Keratinocyte (primary cell): ENCODE data around the gene FANCG. TPM values are rescaled to one million over a fixed set of nuclear protein-coding genes. Genes with fewer than 3 reads are reported as not detected.

Source experiments
- DNase-seq: peaks from one replicate; pipeline ENCODE4 v3.0.0-alpha.2; 2011; ENCODE audit warnings: low read depth, missing footprints, low spot score
- FAIRE-seq: peaks from 2 replicates; lab custom pipeline; 2011; peaks lifted over from hg19 to GRCh38; lab: Jason Lieb, UNC
- H2AFZ ChIP-seq: 2 replicates; pipeline ENCODE4 v1.6.0; 2012; ENCODE audit warnings: low read length, control low read depth, inconsistent platforms; ENCODE audit not compliant: control insufficient read depth
- H3K27ac ChIP-seq: 2 replicates; pipeline ENCODE4 v1.5.1; 2011; ENCODE audit warnings: low read length; ENCODE audit not compliant: control insufficient read depth, insufficient read depth
- H3K27me3 ChIP-seq: 3 replicates; pipeline ENCODE4 v1.6.0; 2011; ENCODE audit warnings: low read length; ENCODE audit not compliant: control insufficient read depth, insufficient read depth; ENCODE audit errors: extremely low read depth
- H3K36me3 ChIP-seq, 2 experiments: 2 replicates in 1 of 2; 3 replicates in 1 of 2; pipeline ENCODE4 v1.5.1; 2011; ENCODE audit warnings: low read length in 2 of 2, mild to moderate bottlenecking in 1 of 2; ENCODE audit not compliant: control insufficient read depth in 2 of 2, insufficient read depth in 2 of 2; ENCODE audit errors: extremely low read depth in 1 of 2
- H3K4me1 ChIP-seq: 3 replicates; pipeline ENCODE4 v1.5.1; 2011; ENCODE audit warnings: low read length; ENCODE audit not compliant: control insufficient read depth, insufficient read depth; ENCODE audit errors: extremely low read depth
- H3K4me2 ChIP-seq: 3 replicates; pipeline ENCODE4 v1.6.0; 2011; ENCODE audit warnings: low read depth, low read length; ENCODE audit not compliant: control insufficient read depth, insufficient read depth; ENCODE audit errors: extremely low read depth
- H3K4me3 ChIP-seq, 3 experiments: fragments of 200-600 bp in 1 of 3; sonication (generic) in 1 of 3; 2 replicates in 2 of 3; 3 replicates in 1 of 3; pipeline ENCODE4 v1.5.1; 2011 to 2016; ENCODE audit warnings: low read length in 3 of 3, mild to moderate bottlenecking in 3 of 3, control low read depth in 2 of 3, inconsistent platforms in 1 of 3, low read depth in 1 of 3, mixed read lengths in 1 of 3, mixed run types in 1 of 3, moderate library complexity in 1 of 3; ENCODE audit not compliant: control insufficient read depth in 2 of 3, insufficient read depth in 2 of 3; ENCODE audit errors: extremely low read depth in 1 of 3
- H3K79me2 ChIP-seq: 2 replicates; pipeline ENCODE4 v1.6.0; 2012; ENCODE audit warnings: low read length; ENCODE audit not compliant: control insufficient read depth, insufficient read depth
- H3K9ac ChIP-seq: 3 replicates; pipeline ENCODE4 v1.6.0; 2011; ENCODE audit warnings: low read length; ENCODE audit not compliant: control insufficient read depth, insufficient read depth; ENCODE audit errors: extremely low read depth
- H3K9me1 ChIP-seq: 3 replicates; pipeline ENCODE4 v1.6.0; 2011; ENCODE audit warnings: low read length; ENCODE audit not compliant: control insufficient read depth, insufficient read depth; ENCODE audit errors: extremely low read depth
- H3K9me3 ChIP-seq: 2 replicates; pipeline ENCODE4 v1.5.1; 2012; ENCODE audit warnings: low read depth, low read length; ENCODE audit not compliant: control insufficient read depth
- H4K20me1 ChIP-seq: 3 replicates; pipeline ENCODE4 v1.6.0; 2011; ENCODE audit warnings: low read length; ENCODE audit not compliant: control insufficient read depth, insufficient read depth; ENCODE audit errors: extremely low read depth
- CTCF ChIP-seq, 3 experiments: IDR thresholded peaks in 1 of 3; conservative IDR thresholded peaks in 1 of 3; optimal IDR thresholded peaks in 1 of 3; 2 replicates in 2 of 3; 3 replicates in 1 of 3; pipeline versions ENCODE3 to v1.5.1; 2011; ENCODE audit warnings: low read length in 3 of 3, mild to moderate bottlenecking in 3 of 3, moderate library complexity in 2 of 3, control low read depth in 1 of 3, inconsistent platforms in 1 of 3; ENCODE audit not compliant: insufficient read depth in 2 of 3; ENCODE audit errors: extremely low read depth in 1 of 3
- EZH2 ChIP-seq: IDR thresholded peaks from one replicate; pipeline ENCODE4 v1.6.1; 2012; ENCODE audit warnings: inconsistent platforms, mild to moderate bottlenecking, low read length, moderate library complexity
- dilution Hi-C: fragments of 300-500 bp; cut with MboI; formaldehyde crosslinking; loops from one replicate; pipeline ENCODE4 v1.7.0; 2020; ENCODE audit warnings: low sequenced_read_pairs; ENCODE audit not compliant: extremely low pct_ligation_motif_present
- polyA plus RNA-seq, 5 experiments: library from polyadenylated mRNA; depleted of rRNA in 3 of 5; stranded (reverse) in 3 of 5; stranded (forward) in 1 of 5; unstranded in 1 of 5; fragments of >200 nt; gene quantifications; 1 replicate in 1 of 5; 2 replicates in 3 of 5; 3 replicates in 1 of 5; pipeline versions ENCODE4 v1.2.1 to v1.2.3, GENCODE V29; 2011 to 2012; ENCODE audit warnings: missing spikeins in 2 of 5, low read depth in 1 of 5, low replicate concordance in 1 of 5

FANCG gene
- polyA plus RNA-seq, 1 donor (not counting 4 experiments of a cell fraction or from before 2014, with no cell fraction given): 14.6 TPM

GRCh38 chr9:35089434-35089833 lies 9.7 kb upstream of the FANCG start:
- no peaks in the 10 kb centered on the region for H3K79me2 ChIP-seq
- H3K36me3 ChIP-seq: peaks cover 33 to 45% of the 10 kb centered on the region in 2 experiments
- no peaks in the 10 kb centered on the region for H3K27me3 ChIP-seq
- H3K27ac ChIP-seq: no peak overlapping the region
- H2AFZ ChIP-seq: no peak overlapping the region
- no peaks in the 10 kb centered on the region for H3K9me3 ChIP-seq
- no peak overlapping the region for H3K9ac ChIP-seq
- peaks cover 2% of the 10 kb centered on the region for H3K9me1 ChIP-seq
- TF ChIP-seq EZH2 (no peak), CTCF (optimal IDR thresholded peaks at IDR 0.05 in 1 of 3, IDR thresholded peaks at IDR 0.05 in 1 of 3, conservative IDR thresholded peaks at IDR 0.05 in 1 of 3; ENCODE audit: extremely low read depth in 1 of 3, insufficient read depth in 2 of 3, low read length in 3 of 3) (no peak)
- DNase-seq (no peak), FAIRE-seq (no peak)
- no peak overlapping the region for H3K4me3 ChIP-seq
- no peaks in the 10 kb centered on the region for H4K20me1 ChIP-seq
- dilution Hi-C loops: no loop called here
- H3K4me1 ChIP-seq: no peaks in the 10 kb centered on the region
- H3K4me2 ChIP-seq: no peak overlapping the region

GRCh38 chr9:35085078-35085477 lies 5.3 kb upstream of the FANCG start:
- Histone ChIP-seq H3K9me1 (no peaks in the 10 kb centered on the region), H3K27me3 (no peaks in the 10 kb centered on the region), H3K4me3 (no peak overlapping the region), H3K9me3 (no peaks in the 10 kb centered on the region), H3K27ac (no peak overlapping the region), H3K79me2 (no peaks in the 10 kb centered on the region), H3K4me1 (no peaks in the 10 kb centered on the region), H3K4me2 (no peak overlapping the region), H4K20me1 (no peaks in the 10 kb centered on the region), H2AFZ (no peak overlapping the region), H3K9ac (no peak overlapping the region), H3K36me3 (peaks cover 12 to 14% of the 10 kb centered on the region in 2 experiments)
- dilution Hi-C loops: no loop called here
- FAIRE-seq (no peak), DNase-seq (no peak)
- TF ChIP-seq EZH2 (no peak), CTCF (optimal IDR thresholded peaks at IDR 0.05 in 1 of 3, IDR thresholded peaks at IDR 0.05 in 1 of 3, conservative IDR thresholded peaks at IDR 0.05 in 1 of 3; ENCODE audit: extremely low read depth in 1 of 3, insufficient read depth in 2 of 3, low read length in 3 of 3) (no peak)
